H1 (cell line): ENCODE data around the gene UBE2K. TPM values are rescaled to one million over a fixed set of nuclear protein-coding genes. Genes with fewer than 3 reads are reported as not detected.

Source experiments
- CTCF ChIA-PET: fragments of 300-600 bp; sonication (Branson Sonifier 250); formaldehyde crosslinking; loops from one replicate; lab custom pipeline; 2021; ENCODE audit not compliant: partially characterized antibody; lab: Charles Lee
- POLR2A ChIA-PET: fragments of 300-600 bp; sonication (Branson Sonifier 250); formaldehyde crosslinking; loops from one replicate; lab custom pipeline; 2021; ENCODE audit warnings: inconsistent platforms; ENCODE audit not compliant: partially characterized antibody; lab: Charles Lee
- DNase-seq, 2 experiments: peaks; one replicate each; pipeline versions ENCODE4 v3.0.0 to v3.0.0-alpha.2; 2010 to 2022; ENCODE audit warnings: low spot score in 2 of 2, low read depth in 1 of 2, mixed read lengths in 1 of 2
- FAIRE-seq: peaks from 2 replicates; lab custom pipeline; 2011; peaks lifted over from hg19 to GRCh38; lab: Jason Lieb, UNC
- H2AFZ ChIP-seq: 2 replicates; pipeline ENCODE4 v1.8.1; 2012; ENCODE audit warnings: low read length, inconsistent platforms
- H2AK5ac ChIP-seq: 2 replicates; pipeline ENCODE4 v1.6.1; 2013; ENCODE audit warnings: low read depth, low read length
- H2BK120ac ChIP-seq: replicated peaks from 2 replicates; pipeline ENCODE3; 2013; ENCODE audit warnings: low read depth, low read length, inconsistent platforms
- H2BK12ac ChIP-seq: 2 replicates; pipeline ENCODE4 v1.6.1; 2013; ENCODE audit warnings: low read depth, low read length
- H2BK15ac ChIP-seq: 2 replicates; pipeline ENCODE4 v1.6.1; 2013; ENCODE audit warnings: low read length
- H2BK20ac ChIP-seq: 2 replicates; pipeline ENCODE4 v1.6.1; 2013; ENCODE audit warnings: low read length
- H2BK5ac ChIP-seq: 2 replicates; pipeline ENCODE4 v1.6.1; 2013; ENCODE audit warnings: low read depth, low read length
- H3K14ac ChIP-seq: 2 replicates; pipeline ENCODE4 v1.6.1; 2013; ENCODE audit warnings: inconsistent platforms; ENCODE audit not compliant: insufficient read length
- H3K18ac ChIP-seq: 2 replicates; pipeline ENCODE4 v1.6.1; 2013; ENCODE audit warnings: low read length; ENCODE audit errors: extremely low read depth
- H3K23ac ChIP-seq: 2 replicates; pipeline ENCODE4 v1.6.1; 2013; ENCODE audit warnings: inconsistent platforms; ENCODE audit not compliant: insufficient read length
- H3K23me2 ChIP-seq: 2 replicates; pipeline ENCODE4 v1.6.1; 2013; ENCODE audit warnings: low read depth, low read length
- H3K27ac ChIP-seq: 2 replicates; pipeline ENCODE4 v1.6.1; 2011; ENCODE audit warnings: low read depth, low read length, inconsistent platforms
- H3K27me3 ChIP-seq, 4 experiments: replicated peaks in 1 of 4; 1 replicate in 1 of 4; 2 replicates in 3 of 4; pipeline versions ENCODE4 v1.6.1 to v1.8.1; 2011 to 2013; ENCODE audit warnings: low read length in 3 of 4, mild to moderate bottlenecking in 3 of 4, inconsistent platforms in 2 of 4, mixed read lengths in 2 of 4, moderate library complexity in 1 of 4; ENCODE audit not compliant: control insufficient read depth in 3 of 4, insufficient read depth in 3 of 4; ENCODE audit errors: extremely low read depth in 1 of 4
- H3K36me3 ChIP-seq, 4 experiments: 2 replicates each; pipeline versions ENCODE4 v1.6.1 to v1.8.1; 2011 to 2013; ENCODE audit warnings: mild to moderate bottlenecking in 4 of 4, low read length in 3 of 4, moderate library complexity in 2 of 4, control low read depth in 1 of 4, inconsistent platforms in 1 of 4; ENCODE audit not compliant: insufficient read depth in 4 of 4, control insufficient read depth in 2 of 4
- H3K4ac ChIP-seq: replicated peaks from 2 replicates; pipeline ENCODE3; 2013; ENCODE audit warnings: low read length, low read depth, mixed read lengths, inconsistent platforms; ENCODE audit not compliant: insufficient read length
- H3K4me1 ChIP-seq, 4 experiments: replicated peaks in 1 of 4; 1 replicate in 1 of 4; 2 replicates in 3 of 4; pipeline versions ENCODE4 v1.6.1 to v1.8.1; 2011 to 2013; ENCODE audit warnings: low read length in 3 of 4, inconsistent platforms in 2 of 4, mixed read lengths in 1 of 4; ENCODE audit not compliant: insufficient read depth in 4 of 4, control insufficient read depth in 3 of 4
- H3K4me2 ChIP-seq, 2 experiments: 2 replicates each; pipeline versions ENCODE4 v1.6.1 to v1.8.1; 2011 to 2013; ENCODE audit warnings: low read depth in 2 of 2, low read length in 2 of 2, control low read depth in 1 of 2, inconsistent platforms in 1 of 2, mild to moderate bottlenecking in 1 of 2; ENCODE audit not compliant: insufficient read depth in 1 of 2
- H3K4me3 ChIP-seq, 4 experiments: fragments of 200-600, 300-600 bp in 1 of 4; sonication (generic), shearing (Covaris generic), sonication (Bioruptor Twin) in 1 of 4; 2 replicates each; pipeline versions ENCODE4 v1.5.1 to v1.8.1; 2011 to 2016; ENCODE audit warnings: low read length in 4 of 4, low read depth in 3 of 4, control low read depth in 2 of 4, inconsistent platforms in 2 of 4, mild to moderate bottlenecking in 2 of 4, mixed read lengths in 1 of 4, moderate library complexity in 1 of 4; ENCODE audit not compliant: insufficient read depth in 2 of 4; ENCODE audit errors: extremely low read depth in 1 of 4
- H3K56ac ChIP-seq: replicated peaks from 2 replicates; pipeline ENCODE3; 2013; ENCODE audit warnings: low read depth, mild to moderate bottlenecking, mixed read lengths, low read length, inconsistent platforms; ENCODE audit not compliant: insufficient read length
- H3K79me1 ChIP-seq: 2 replicates; pipeline ENCODE4 v1.6.1; 2013; ENCODE audit warnings: low read depth, low read length, control low read depth
- H3K79me2 ChIP-seq, 2 experiments: 2 replicates each; pipeline versions ENCODE4 v1.6.1 to v1.8.1; 2012 to 2013; ENCODE audit warnings: low read length in 2 of 2, mild to moderate bottlenecking in 2 of 2, inconsistent platforms in 1 of 2; ENCODE audit not compliant: insufficient read depth in 2 of 2, control insufficient read depth in 1 of 2
- H3K9ac ChIP-seq, 4 experiments: replicated peaks in 1 of 4; 1 replicate in 1 of 4; 2 replicates in 3 of 4; pipeline versions ENCODE4 v1.6.1 to v1.8.1; 2011 to 2013; ENCODE audit warnings: low read depth in 3 of 4, low read length in 3 of 4, control low read depth in 2 of 4, mild to moderate bottlenecking in 2 of 4, moderate library complexity in 2 of 4, inconsistent platforms in 1 of 4; ENCODE audit errors: extremely low read depth in 1 of 4
- H3K9me3 ChIP-seq, 2 experiments: 2 replicates each; pipeline versions ENCODE4 v1.6.1 to v1.8.1; 2012 to 2013; ENCODE audit warnings: mild to moderate bottlenecking in 2 of 2, moderate library complexity in 2 of 2, control low read depth in 1 of 2, inconsistent platforms in 1 of 2, low read depth in 1 of 2, low read length in 1 of 2, mixed read lengths in 1 of 2; ENCODE audit not compliant: insufficient read depth in 2 of 2
- H4K20me1 ChIP-seq, 2 experiments: replicated peaks in 1 of 2; 2 replicates each; pipeline versions ENCODE3 to v1.8.1; 2011 to 2013; ENCODE audit warnings: inconsistent platforms in 2 of 2, low read length in 2 of 2, mild to moderate bottlenecking in 1 of 2; ENCODE audit not compliant: insufficient read depth in 2 of 2, control insufficient read depth in 1 of 2
- H4K5ac ChIP-seq: 2 replicates; pipeline ENCODE4 v1.6.1; 2013; ENCODE audit warnings: low read length, low read depth, mixed read lengths, inconsistent platforms; ENCODE audit not compliant: insufficient read length
- H4K8ac ChIP-seq: 2 replicates; pipeline ENCODE4 v1.8.0; 2013; ENCODE audit warnings: mild to moderate bottlenecking, moderate library complexity, low read length, inconsistent platforms; ENCODE audit not compliant: insufficient read depth; ENCODE audit errors: extremely low read depth
- H4K91ac ChIP-seq: replicated peaks from 2 replicates; pipeline ENCODE3; 2013; ENCODE audit warnings: low read length, mixed read lengths, inconsistent platforms; ENCODE audit not compliant: insufficient read length
- ASH2L ChIP-seq: fragments of 200-600, 300-600 bp; sonication (generic); IDR thresholded peaks from one replicate; pipeline ENCODE4 v1.7.1; 2017; ENCODE audit warnings: low read length
- CTCF ChIP-seq, 3 experiments: IDR thresholded peaks; 1 replicate in 2 of 3; 2 replicates in 1 of 3; pipeline versions ENCODE4 v1.5.1 to v1.6.1; 2011; ENCODE audit warnings: low read length in 3 of 3, mild to moderate bottlenecking in 3 of 3, inconsistent platforms in 2 of 3, low read depth in 1 of 3, moderate library complexity in 1 of 3; ENCODE audit not compliant: insufficient read depth in 1 of 3; ENCODE audit errors: control extremely low read depth in 1 of 3
- KDM4A ChIP-seq: IDR thresholded peaks from one replicate; pipeline ENCODE4 v1.7.1; 2012; ENCODE audit warnings: low read depth, mild to moderate bottlenecking, moderate library complexity, low read length, inconsistent platforms; ENCODE audit not compliant: severe bottlenecking
- RNF2 ChIP-seq: fragments of 200-900, 300-1000 bp; sonication (generic); IDR thresholded peaks from 2 replicates; pipeline ENCODE4 v1.7.1; 2016; ENCODE audit warnings: borderline replicate concordance, low read depth, mild to moderate bottlenecking, antibody characterized with exemption, low read length; ENCODE audit not compliant: poor library complexity, severe bottlenecking; ENCODE audit errors: missing control alignments
- SIRT6 ChIP-seq: IDR thresholded peaks from one replicate; pipeline ENCODE4 v1.7.1; 2012; ENCODE audit warnings: low read length, inconsistent platforms
- SRF ChIP-seq: IDR thresholded peaks from 2 replicates; pipeline ENCODE4 v1.6.1; 2011; ENCODE audit warnings: mild to moderate bottlenecking, low read depth, low read length, moderate library complexity
- SUZ12 ChIP-seq: fragments of 200-600 bp; sonication (generic); IDR thresholded peaks from 2 replicates; pipeline ENCODE4 v1.6.1; 2012; ENCODE audit warnings: mild to moderate bottlenecking, inconsistent platforms, low read length, moderate library complexity, mixed read lengths
- TCF12 ChIP-seq: IDR thresholded peaks from 2 replicates; pipeline ENCODE4 v1.6.1; 2011; ENCODE audit warnings: low read depth, mild to moderate bottlenecking, low read length
- WGBS, 2 experiments: shearing (Covaris generic) in 1 of 2; methylation state at CpG; one replicate each; pipeline versions ENCODE4 v1.1.6 to v1.1.7; 2013 to 2015; ENCODE audit warnings: low lambda C conversion rate in 2 of 2, mixed read lengths in 2 of 2, inconsistent platforms in 1 of 2, low coverage in 1 of 2, missing lambda C conversion rate in 1 of 2; ENCODE audit not compliant: insufficient replicate concordance in 2 of 2, insufficient coverage in 1 of 2, insufficient read length in 1 of 2; ENCODE audit errors: extremely low coverage in 1 of 2, missing lambda C conversion rate in 1 of 2; 5-methylcytosine and 5-hydroxymethylcytosine counted together
- polyA plus RNA-seq, 7 experiments: library from polyadenylated mRNA; depleted of rRNA in 3 of 7; stranded (reverse) in 5 of 7; unstranded in 2 of 7; fragments of >200 nt in 5 of 7; fragments of 200-250 nt in 2 of 7; gene quantifications; 1 replicate in 5 of 7; 2 replicates in 1 of 7; 4 replicates in 1 of 7; pipeline versions ENCODE4 v1.2.1 to v1.2.3, GENCODE V29; 2011 to 2013; ENCODE audit warnings: missing spikeins in 2 of 7, mixed read lengths in 2 of 7
- total RNA-seq: library from RNA; stranded (reverse); fragmentation: NEBNext Ultra II Directional; extraction: Animal tissue kit (Norgen Biotek cat#: 25700); gene quantifications from 2 replicates; pipeline ENCODE4 v1.2.1, GENCODE V29; 2021

The UBE2K gene
- total and polyA plus RNA-seq, 2 of the 8 experiments (the other 6 are each of a cell fraction or from before 2014, with no cell fraction given), result 53.6 to 174 TPM

- WGBS, 2 experiments, result 95% methylated on average over 17 of the region's 17 CpGs; no CpG with 5 or more reads in 1 of the 2 experiments
- H3K27ac ChIP-seq, result no peak overlapping the region
- no peak overlapping the region for H4K5ac ChIP-seq
- H3K23ac ChIP-seq, result no peak overlapping the region
- no peak overlapping the region for H2AK5ac ChIP-seq
- ChIA-PET CTCF (no interaction called here), POLR2A (interaction anchor here (1.0 kb wide), 1 partner anchor 8 kb away, joined by 5 read pairs; no protein-coding TSS in a partner anchor)
- no peak overlapping the region for H2BK15ac ChIP-seq
- H2BK20ac ChIP-seq, result no peak overlapping the region
- no peak for FAIRE-seq
- H3K18ac ChIP-seq, result no peak overlapping the region
- H3K4me2 ChIP-seq, result no peak overlapping the region
- no peak overlapping the region for H2BK120ac ChIP-seq
- no peaks in the 10 kb centered on the region; the same call in 1 of the 2 replicates for H3K79me1 ChIP-seq
- H3K4me1 ChIP-seq, result no peaks in the 10 kb centered on the region
- H2AFZ ChIP-seq, result no peak overlapping the region
- no peak overlapping the region for H4K8ac ChIP-seq
- no peak overlapping the region for H3K9ac ChIP-seq
- peaks cover 0 to 8% (median 0%) of the 10 kb centered on the region in 4 experiments; a peak in 2 of 8 replicates for H3K36me3 ChIP-seq
- H2BK5ac ChIP-seq, result no peak overlapping the region
- no peak overlapping the region for H3K4me3 ChIP-seq
- H4K20me1 ChIP-seq, result peaks cover 13 to 14% of the 10 kb centered on the region in 2 experiments
- peaks cover 27 to 94% of the 10 kb centered on the region in 2 experiments for H3K79me2 ChIP-seq
- H2BK12ac ChIP-seq, result no peak overlapping the region
- no peaks in the 10 kb centered on the region for H3K23me2 ChIP-seq
- no peaks in the 10 kb centered on the region for H3K9me3 ChIP-seq
- DNase-seq, result peak in 1 of 2 experiments; percentile 33
- TF ChIP-seq KDM4A (no peak), TCF12 (no peak), SUZ12 (no peak), SRF (no peak), RNF2 (no peak), CTCF (IDR thresholded peaks at IDR 0.05; ENCODE audit: control extremely low read depth in 1 of 3, insufficient read depth in 1 of 3, low read depth in 1 of 3, low read length in 3 of 3) (no peak), SIRT6 (no peak), ASH2L (no peak)
- no peaks in the 10 kb centered on the region for H3K27me3 ChIP-seq
- no peak overlapping the region for H3K14ac ChIP-seq
- H3K56ac ChIP-seq, result no peak overlapping the region
- no peak overlapping the region for H3K4ac ChIP-seq
- no peak overlapping the region for H4K91ac ChIP-seq
Measured at GRCh38 chr4:39712819-39713607, 15.1 kb downstream of the UBE2K start.
